ENCODE measurements around the gene MPZL3. TPM values are rescaled to one million over a fixed set of nuclear protein-coding genes. Genes with fewer than 3 reads are reported as not detected.
"Not testable (repeated sequence)": the region's sequence is repeated elsewhere in the genome, so short reads cannot be mapped to it uniquely, and the experiment has no call there.

Gene MPZL3
- total RNA-seq, 2 donors from 2014 or later: 35.0 to 93.0 TPM

DNA sequence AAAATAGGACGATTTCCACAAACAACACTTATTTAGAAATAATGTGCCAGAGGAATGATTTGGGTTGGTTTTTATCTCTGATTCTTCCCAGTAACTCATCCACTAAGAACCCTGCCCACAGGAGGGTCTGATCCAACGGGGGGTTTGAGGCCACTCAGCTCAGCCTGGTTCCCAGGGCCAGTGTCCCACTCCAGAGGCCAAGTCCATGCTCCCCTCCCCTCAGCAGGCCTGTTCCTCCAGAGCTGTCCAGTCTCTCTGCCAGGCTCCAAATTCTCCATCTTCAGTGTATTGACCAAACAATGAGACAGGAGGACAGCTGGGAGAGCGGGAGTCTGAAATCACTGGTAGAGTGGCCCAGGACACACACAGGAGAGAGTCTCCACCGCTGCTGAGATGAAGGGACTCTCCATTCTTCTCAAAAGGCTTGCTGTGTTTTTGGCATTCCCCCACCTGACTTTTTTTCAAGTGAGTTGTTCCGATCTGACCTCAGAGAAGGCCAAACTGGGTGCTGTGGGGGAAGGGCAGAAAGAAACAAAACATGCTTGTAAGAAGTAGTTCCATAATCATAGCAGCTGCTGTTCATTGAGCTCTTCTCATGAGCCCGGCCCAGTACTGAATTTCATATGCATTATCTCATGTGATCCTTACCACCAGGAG lies 58.1 kb downstream of the MPZL3 start:
- no peak for ATAC-seq
- H3K36me3 Mint-ChIP-seq: peaks cover 44 to 63% of the 10 kb centered on the region in 2 donors
- peak overlapping the region; percentile 68 for H3K27ac Mint-ChIP-seq
- peaks cover 0 to 7% of the 10 kb centered on the region in 2 donors for H3K9me3 Mint-ChIP-seq
- no peak for DNase-seq (ENCODE audit: low spot score in 2 of 2)

DNA sequence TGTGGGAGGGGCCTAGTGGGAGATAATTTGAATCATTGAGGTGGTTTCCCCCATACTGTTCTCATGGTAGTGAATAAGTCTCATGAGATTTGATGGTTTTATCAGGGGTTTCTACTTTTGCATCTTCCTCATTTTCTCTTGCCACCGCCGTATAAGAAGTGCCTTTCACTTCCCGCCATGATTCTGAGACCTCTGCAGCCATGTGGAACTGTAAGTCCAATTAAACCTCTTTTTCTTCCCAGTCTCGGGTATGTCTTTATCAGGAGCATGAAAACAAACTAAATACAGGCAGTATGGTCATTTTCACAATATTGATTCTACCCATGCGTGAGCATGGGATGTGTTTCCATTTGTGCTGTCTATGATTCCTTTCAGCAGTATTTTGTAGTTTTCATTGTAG lies 59.3 kb downstream of the MPZL3 start:
- not testable (repeated sequence) for ATAC-seq
- Mint-ChIP-seq H3K27ac (peak overlapping the region in 1 of 2 donors; percentile 68), H3K36me3 (peaks cover 35 to 55% of the 10 kb centered on the region in 2 donors)

DNA sequence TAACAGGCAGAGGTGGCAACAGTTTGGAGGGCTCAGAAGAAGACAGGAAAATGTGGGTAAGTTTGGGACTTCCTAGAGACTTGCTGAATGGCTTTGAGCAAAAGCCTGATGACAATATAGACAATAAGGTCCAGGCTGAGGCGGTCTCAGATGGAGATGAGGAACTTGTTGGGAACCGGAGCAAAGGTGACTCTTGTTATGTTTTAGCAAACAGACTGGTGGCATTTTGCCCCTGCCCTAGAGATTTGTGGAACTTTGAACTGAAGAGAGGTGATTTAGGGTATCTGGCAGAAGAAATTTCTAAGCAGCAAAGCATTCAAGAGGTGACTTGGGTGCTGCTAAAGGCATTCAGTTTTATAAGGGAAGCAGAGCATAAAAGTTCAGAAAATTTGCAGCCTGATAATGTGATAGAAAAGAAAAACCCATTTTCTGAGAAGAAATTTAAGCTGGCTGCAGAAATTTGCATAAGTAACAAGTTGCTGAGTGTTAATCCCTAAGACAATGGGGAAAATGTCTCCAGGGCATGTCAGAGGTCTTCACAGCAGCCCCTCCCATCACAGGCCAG lies 61.1 kb downstream of the MPZL3 start:
- peaks cover 25 to 44% of the 10 kb centered on the region in 2 donors for H3K36me3 Mint-ChIP-seq
- not testable (repeated sequence) for DNase-seq (ENCODE audit: low spot score in 2 of 2); ATAC-seq; H3K9me3 Mint-ChIP-seq
- peak overlapping the region in 1 of 2 donors; percentile 66 for H3K27ac Mint-ChIP-seq

More for the DNA sequence above, 59.3 kb downstream of the MPZL3 start:
- not testable (repeated sequence) for DNase-seq (ENCODE audit: low spot score in 2 of 2); H3K9me3 Mint-ChIP-seq

DNA sequence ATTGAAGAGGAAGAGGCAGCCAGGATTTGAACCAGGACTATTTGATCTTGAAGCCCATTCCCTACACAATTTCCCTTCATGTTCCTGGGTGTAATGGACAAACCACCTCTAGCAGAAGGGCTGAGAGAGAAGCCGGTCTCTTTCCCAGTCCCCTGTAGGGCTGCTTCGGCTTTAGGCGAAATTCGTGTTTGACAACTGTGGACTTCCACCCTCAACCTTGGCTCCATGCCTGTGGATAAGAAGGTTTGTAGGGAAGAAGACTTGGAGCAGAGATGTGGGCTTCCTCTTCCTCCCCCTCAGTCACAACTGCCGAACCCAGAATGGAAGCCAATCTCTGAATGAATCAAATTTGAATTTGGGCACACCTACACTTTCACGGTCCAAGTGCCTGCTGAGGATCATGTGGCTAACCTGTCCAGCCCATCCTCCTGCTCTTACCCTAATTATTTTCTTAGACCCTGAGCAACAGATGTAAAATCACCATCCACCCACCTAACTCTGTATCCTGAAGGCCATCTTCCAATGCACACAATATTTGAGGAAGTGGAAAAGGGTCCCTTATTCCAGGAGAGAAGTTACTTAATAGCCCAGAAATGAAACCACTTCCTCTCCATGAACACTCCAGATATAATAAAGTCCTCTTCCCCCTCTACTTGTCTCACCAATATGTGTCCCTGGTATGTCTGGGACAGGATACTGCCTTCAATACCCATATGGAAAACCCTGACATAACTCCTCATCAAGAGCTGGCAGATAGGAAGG lies 65.6 kb downstream of the MPZL3 start:
- no peak for ATAC-seq

DNA sequence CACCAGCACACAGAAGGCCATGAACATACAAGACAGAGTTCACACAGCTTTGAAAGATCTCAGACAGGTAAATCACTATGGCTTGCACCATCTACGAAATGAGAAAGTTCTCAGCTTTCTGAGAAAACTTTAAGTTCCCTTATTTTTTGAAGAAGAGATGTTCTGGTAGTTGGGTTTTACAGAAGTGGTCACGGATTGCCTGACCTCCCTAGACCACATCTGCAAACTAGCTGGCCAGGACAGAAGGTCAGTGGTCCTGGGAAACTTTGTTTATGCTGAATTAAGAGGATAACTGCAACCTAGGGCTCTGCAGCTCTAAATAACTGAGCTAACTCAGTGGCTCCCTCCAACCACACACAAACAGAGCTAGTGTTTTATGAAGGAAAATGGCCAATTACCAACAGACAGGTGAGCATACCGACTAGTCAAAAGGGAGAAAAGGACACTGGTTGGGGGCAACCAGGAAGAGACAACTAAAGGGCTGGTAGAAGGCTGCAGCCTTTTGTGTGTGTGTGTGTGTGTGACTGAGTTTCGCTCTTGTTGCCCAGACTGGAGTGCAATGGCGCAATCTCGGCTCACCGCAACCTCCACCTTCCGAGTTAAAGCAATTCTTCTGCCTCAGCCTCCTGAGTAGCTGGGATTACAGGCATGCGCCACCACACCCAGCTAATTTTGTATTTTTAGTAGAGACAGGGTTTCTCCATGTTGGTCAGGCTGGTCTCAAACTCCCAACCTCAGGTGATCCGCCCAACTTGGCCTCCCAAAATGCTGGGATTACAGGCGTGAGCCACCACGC lies 67.2 kb downstream of the MPZL3 start:
- H3K36me3 Mint-ChIP-seq: no peaks in the 10 kb centered on the region
- no peak overlapping the region for H3K27ac Mint-ChIP-seq
- no peaks in the 10 kb centered on the region for H3K9me3 Mint-ChIP-seq
- no peak for DNase-seq (ENCODE audit: low spot score in 2 of 2)
- no peak for ATAC-seq

More for the DNA sequence above, 65.6 kb downstream of the MPZL3 start:
- H3K9me3 Mint-ChIP-seq: no peaks in the 10 kb centered on the region
- H3K27ac Mint-ChIP-seq: no peak overlapping the region
- peaks cover 0 to 9% of the 10 kb centered on the region in 2 donors for H3K36me3 Mint-ChIP-seq
- DNase-seq (ENCODE audit: low spot score in 2 of 2): no peak

DNA sequence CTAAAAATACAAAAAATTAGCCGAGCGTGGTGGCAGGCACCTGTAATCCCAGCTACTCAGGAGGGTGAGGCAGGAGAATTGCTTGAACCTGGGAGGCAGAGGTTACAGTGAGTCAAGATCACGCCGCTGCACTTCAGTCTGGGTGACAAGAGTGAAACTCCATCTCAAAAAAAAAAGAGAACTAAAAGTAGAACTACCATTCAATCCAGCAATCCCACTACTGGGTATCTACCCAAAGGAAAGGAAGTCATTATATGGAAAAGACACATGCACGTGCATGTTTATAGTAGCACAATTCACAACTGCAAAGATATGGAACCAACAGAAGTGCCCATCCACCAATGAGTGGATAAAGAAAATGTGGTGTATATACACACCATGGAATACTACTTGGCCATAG lies 68.5 kb downstream of the MPZL3 start:
- not testable (repeated sequence) for H3K9me3 Mint-ChIP-seq; DNase-seq (ENCODE audit: low spot score in 2 of 2); H3K27ac Mint-ChIP-seq; H3K36me3 Mint-ChIP-seq; ATAC-seq

DNA sequence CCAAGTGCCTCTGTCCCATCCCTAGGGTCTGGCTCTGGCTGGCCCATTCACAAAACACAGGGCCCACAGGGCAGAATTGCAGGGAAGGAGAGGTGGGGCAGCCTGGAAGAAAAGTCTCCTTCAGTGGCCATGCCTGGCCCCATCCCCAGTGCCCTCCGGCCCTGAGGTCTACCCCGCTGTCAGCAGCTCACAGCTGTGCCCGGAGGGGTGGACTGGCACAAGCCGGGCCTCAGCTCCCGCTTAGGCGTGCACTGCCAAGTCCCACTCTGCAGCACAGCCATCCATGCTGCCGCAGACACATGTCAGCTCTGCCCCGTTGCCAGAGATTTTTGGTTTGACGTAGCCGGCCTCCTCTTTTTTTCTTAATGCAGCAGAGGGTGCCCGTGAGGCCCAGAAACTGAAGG lies 71.9 kb downstream of the MPZL3 start:
- ATAC-seq (peak in 1 of 2 donors; percentile 46), DNase-seq (ENCODE audit: low spot score in 2 of 2) (no peak)
- H3K27ac Mint-ChIP-seq: no peak overlapping the region
- no peaks in the 10 kb centered on the region for H3K36me3 Mint-ChIP-seq
- H3K9me3 Mint-ChIP-seq: no peaks in the 10 kb centered on the region

DNA sequence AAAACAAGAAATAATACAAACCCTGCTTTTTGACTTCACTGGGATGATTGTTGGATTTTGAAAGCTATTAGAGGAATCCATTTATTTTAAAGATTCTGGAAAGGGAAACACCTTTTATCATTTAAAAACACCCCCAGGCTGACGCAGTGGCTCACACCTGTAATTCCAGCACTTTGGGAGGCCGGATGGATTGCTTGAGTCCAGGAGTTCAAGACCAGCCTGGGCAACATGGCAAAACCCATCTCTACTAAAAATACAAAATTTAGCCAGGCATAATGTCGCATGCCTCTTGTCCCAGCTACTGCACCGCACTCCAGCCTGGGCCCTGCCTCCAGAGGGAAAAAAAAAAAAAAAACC lies 75.4 kb downstream of the MPZL3 start:
- Mint-ChIP-seq H3K27ac (peak overlapping the region in 1 of 2 donors; percentile 58), H3K9me3 (no peaks in the 10 kb centered on the region), H3K36me3 (no peaks in the 10 kb centered on the region)
- ATAC-seq (no peak), DNase-seq (ENCODE audit: low spot score in 2 of 2) (no peak)

Other genes with a start within 250 kb of the MPZL3 start
- gene TMPRSS4, start 175.3 kb downstream of the MPZL3 start, total RNA-seq: not detected
- not detected for gene SMIM35, start 165.4 kb downstream of the MPZL3 start, total RNA-seq
- gene SCN4B, start 99.5 kb downstream of the MPZL3 start, total RNA-seq: 1 to 10 TPM in 1 of 2 donors, under 1 TPM in 1; 0.25 to 1.8 TPM
- gene SCN2B, start 75.7 kb downstream of the MPZL3 start, total RNA-seq: under 1 TPM in 1 of 2 donors, not detected in 1; 0.05 TPM
- 100 to 1,000 TPM; 125 to 239 TPM for gene JAML, start 27.4 kb downstream of the MPZL3 start, total RNA-seq
- 10 to 100 TPM; 39.4 to 64.1 TPM for gene MPZL2, start 11.9 kb upstream of the MPZL3 start, total RNA-seq
- gene CD3E, start 52.4 kb upstream of the MPZL3 start, total RNA-seq: 100 to 1,000 TPM; 371 to 455 TPM
- gene CD3D, start 90.3 kb upstream of the MPZL3 start, total RNA-seq: 100 to 1,000 TPM; 337 to 341 TPM
- gene CD3G, start 92.0 kb upstream of the MPZL3 start, total RNA-seq: 100 to 1,000 TPM in 1 of 2 donors, 10 to 100 TPM in 1; 82.9 to 123 TPM
- gene UBE4A, start 107.2 kb upstream of the MPZL3 start, total RNA-seq: 10 to 100 TPM; 40.6 to 47.8 TPM
- 100 to 1,000 TPM; 231 to 249 TPM for gene ATP5MG, start 149.2 kb upstream of the MPZL3 start, total RNA-seq
- 10 to 100 TPM; 71.4 to 99.3 TPM for gene KMT2A, start 184.1 kb upstream of the MPZL3 start, total RNA-seq

Measured in activated naive CD4-positive, alpha-beta T cell treated with anti-CD3 and anti-CD28 coated beads, Interleukin-2, amount 50 U/mL, for 72 hours (primary cell).